ENCODE results near the gene SEC14L3.

SEC14L3 gene

GRCh38 chr22:30424534-30425326 is 47.1 kb downstream of the SEC14L3 start:
- no peak for FAIRE-seq
- no peak for DNase-seq (ENCODE audit: insufficient read length, low spot score)

- DNase-seq (ENCODE audit: insufficient read length, low spot score) = peak; percentile 92
- FAIRE-seq = no peak
Observed at GRCh38 chr22:30423959-30424533, 47.8 kb downstream of the SEC14L3 start.

GRCh38 chr22:30423301-30423958 is 48.4 kb downstream of the SEC14L3 start:
- DNase-seq (ENCODE audit: insufficient read length, low spot score) (no peak), FAIRE-seq (no peak)

GRCh38 chr22:30422481-30423300 is 49.1 kb downstream of the SEC14L3 start:
- FAIRE-seq = no peak
- no peak for DNase-seq (ENCODE audit: insufficient read length, low spot score)

- FAIRE-seq = no peak
Observed at GRCh38 chr22:30421695-30422480, 49.9 kb downstream of the SEC14L3 start.

GRCh38 chr22:30420347-30421125 is 51.3 kb downstream of the SEC14L3 start:
- DNase-seq (ENCODE audit: insufficient read length, low spot score) (no peak), FAIRE-seq (no peak)

More at GRCh38 chr22:30421695-30422480, 49.9 kb downstream of the SEC14L3 start:
- DNase-seq (ENCODE audit: insufficient read length, low spot score) = no peak

- DNase-seq (ENCODE audit: insufficient read length, low spot score) (no peak), FAIRE-seq (no peak)
Observed at GRCh38 chr22:30416837-30417236, 55.0 kb downstream of the SEC14L3 start.

GRCh38 chr22:30416403-30416802 is 55.4 kb downstream of the SEC14L3 start:
- no peak for DNase-seq (ENCODE audit: insufficient read length, low spot score)

GRCh38 chr22:30414525-30415047 is 57.2 kb downstream of the SEC14L3 start:
- FAIRE-seq (no peak), DNase-seq (ENCODE audit: insufficient read length, low spot score) (no peak)

More at GRCh38 chr22:30416403-30416802, 55.4 kb downstream of the SEC14L3 start:
- no peak for FAIRE-seq

- no peak for FAIRE-seq
- DNase-seq (ENCODE audit: insufficient read length, low spot score) = no peak
Observed at GRCh38 chr22:30413745-30414524, 57.9 kb downstream of the SEC14L3 start.

GRCh38 chr22:30413001-30413400 is 58.8 kb downstream of the SEC14L3 start:
- FAIRE-seq = no peak

GRCh38 chr22:30411780-30412179 is 60.0 kb downstream of the SEC14L3 start:
- FAIRE-seq (no peak), DNase-seq (ENCODE audit: insufficient read length, low spot score) (no peak)

More at GRCh38 chr22:30413001-30413400, 58.8 kb downstream of the SEC14L3 start:
- DNase-seq (ENCODE audit: insufficient read length, low spot score) = no peak

All from HTR-8/SVneo (cell line).